Epithelial cell of proximal tubule (primary cell): ENCODE measurements around the gene DENND1C. TPM values are rescaled to one million over a fixed set of nuclear protein-coding genes. Genes with fewer than 3 reads are reported as not detected.
"Not testable (repeated sequence)": the region's sequence is repeated elsewhere in the genome, so short reads cannot be mapped to it uniquely, and the experiment has no call there.

Experiments
- DNase-seq: peaks from one replicate; pipeline ENCODE4 v3.0.0-alpha.2; 2011; ENCODE audit warnings: low read depth
- H3K4me3 ChIP-seq: 2 replicates; pipeline ENCODE4 v1.5.1; 2011; ENCODE audit warnings: low read depth, mild to moderate bottlenecking, low read length
- total RNA-seq: library from RNA; depleted of rRNA; stranded (reverse); fragments of >200 nt; gene quantifications from 2 replicates; pipeline ENCODE4 v1.2.3, GENCODE V29; 2015
- TF ChIP-seq, protein P1 (sequence below): conservative IDR thresholded peaks from 2 replicates; pipeline ENCODE4 v1.5.1; 2012; ENCODE audit warnings: low read depth, mild to moderate bottlenecking, low read length

The DENND1C gene
- total RNA-seq, 1 donor from 2014 or later, result 4.4 TPM

DNA sequence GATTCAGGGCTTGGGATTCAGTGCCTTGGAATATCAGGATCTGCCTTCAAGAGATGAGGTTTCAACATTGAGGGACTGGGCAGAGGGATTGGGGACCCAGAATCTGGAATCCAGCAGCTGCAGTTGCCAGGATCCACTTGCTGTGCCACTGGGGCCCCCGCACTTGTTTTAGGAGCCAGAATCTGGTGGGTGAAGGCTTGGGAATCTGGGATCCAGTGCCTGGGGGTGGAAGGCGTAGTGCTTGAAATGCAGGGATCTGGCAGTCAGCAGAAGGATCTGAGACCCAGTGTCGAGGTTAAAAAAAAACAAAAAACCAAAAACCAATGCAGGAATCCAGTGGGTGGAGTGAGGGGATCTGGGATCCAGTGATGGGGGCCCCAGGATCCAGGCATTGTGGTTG is 40.7 kb downstream of the DENND1C start:
- TF ChIP-seq, protein P1, sequence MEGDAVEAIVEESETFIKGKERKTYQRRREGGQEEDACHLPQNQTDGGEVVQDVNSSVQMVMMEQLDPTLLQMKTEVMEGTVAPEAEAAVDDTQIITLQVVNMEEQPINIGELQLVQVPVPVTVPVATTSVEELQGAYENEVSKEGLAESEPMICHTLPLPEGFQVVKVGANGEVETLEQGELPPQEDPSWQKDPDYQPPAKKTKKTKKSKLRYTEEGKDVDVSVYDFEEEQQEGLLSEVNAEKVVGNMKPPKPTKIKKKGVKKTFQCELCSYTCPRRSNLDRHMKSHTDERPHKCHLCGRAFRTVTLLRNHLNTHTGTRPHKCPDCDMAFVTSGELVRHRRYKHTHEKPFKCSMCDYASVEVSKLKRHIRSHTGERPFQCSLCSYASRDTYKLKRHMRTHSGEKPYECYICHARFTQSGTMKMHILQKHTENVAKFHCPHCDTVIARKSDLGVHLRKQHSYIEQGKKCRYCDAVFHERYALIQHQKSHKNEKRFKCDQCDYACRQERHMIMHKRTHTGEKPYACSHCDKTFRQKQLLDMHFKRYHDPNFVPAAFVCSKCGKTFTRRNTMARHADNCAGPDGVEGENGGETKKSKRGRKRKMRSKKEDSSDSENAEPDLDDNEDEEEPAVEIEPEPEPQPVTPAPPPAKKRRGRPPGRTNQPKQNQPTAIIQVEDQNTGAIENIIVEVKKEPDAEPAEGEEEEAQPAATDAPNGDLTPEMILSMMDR, result no peak
- H3K4me3 ChIP-seq, result no peak overlapping the region
- DNase-seq, result no peak

DNA sequence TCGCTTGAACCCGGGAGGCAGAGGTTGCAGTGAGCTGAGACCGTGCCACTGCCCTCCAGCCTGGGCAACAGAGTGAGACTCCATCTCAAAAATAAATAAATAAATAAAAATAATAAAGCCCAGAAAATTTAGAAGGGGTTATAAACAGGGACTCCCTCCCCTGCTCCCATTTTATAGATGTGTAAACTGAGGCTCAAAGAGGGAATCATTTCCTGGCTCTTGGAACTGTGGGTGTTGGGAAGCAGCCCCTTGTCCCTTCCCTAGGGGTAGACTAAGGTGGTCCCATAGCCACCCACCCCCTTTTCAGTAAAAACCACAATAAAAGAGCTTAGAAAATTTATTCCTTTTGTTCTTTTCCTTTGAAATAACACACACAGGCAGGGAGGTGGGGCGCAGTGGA is 41.8 kb downstream of the DENND1C start:
- TF ChIP-seq, protein P1, result no peak
- H3K4me3 ChIP-seq, result no peak overlapping the region
- no peak for DNase-seq

DNA sequence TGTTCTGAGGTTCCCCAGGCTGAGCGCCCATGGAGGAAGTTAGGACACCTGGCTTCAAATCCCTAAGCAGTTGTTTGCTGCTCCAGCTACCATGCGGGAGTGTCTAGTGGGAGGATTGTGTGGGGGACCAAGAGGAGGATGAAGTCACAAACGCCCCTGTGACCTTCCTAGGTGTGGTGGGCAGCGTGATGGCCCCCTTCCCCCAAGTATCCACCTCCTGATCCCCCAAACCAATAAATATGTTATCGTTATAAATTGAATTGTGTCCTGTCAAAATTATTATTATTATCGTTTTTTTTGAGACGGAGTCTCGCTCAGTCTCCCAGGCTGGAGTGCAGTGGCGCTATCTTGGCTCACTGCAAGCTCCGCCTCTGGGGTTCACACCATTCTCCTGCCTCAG is 47.9 kb downstream of the DENND1C start, which contains the start of gene SLC25A41:
SLC25A41 (minus strand) TSS at position 101 of the 400 bp plus-strand sequence; CDS start at position 31, 70 bp downstream.
- no peak for DNase-seq
- no peak within 1 kb of the TSS for H3K4me3 ChIP-seq
- TF ChIP-seq, protein P1, result no peak

DNA sequence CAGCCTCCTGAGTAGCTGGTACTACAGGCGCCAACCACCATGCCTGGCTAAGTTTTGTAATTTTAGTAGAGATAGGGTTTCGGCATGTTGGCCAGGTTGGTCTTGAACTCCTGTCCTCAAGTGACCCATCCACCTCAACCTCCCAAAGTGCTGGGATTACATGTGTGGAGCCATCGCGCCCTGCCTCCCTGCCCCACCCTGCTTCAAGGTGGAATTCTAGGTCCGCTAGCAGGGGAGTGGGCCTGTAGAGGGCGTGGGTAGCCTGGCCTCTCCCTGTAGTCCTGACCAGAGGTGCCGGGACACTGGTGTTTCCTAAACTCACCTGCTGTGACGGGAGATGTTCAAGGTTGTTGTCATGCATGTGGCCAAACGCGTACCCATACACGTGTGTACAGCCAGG is 48.4 kb downstream of the DENND1C start:
- DNase-seq, result no peak
- no peak overlapping the region for H3K4me3 ChIP-seq
- TF ChIP-seq, protein P1, result no peak

DNA sequence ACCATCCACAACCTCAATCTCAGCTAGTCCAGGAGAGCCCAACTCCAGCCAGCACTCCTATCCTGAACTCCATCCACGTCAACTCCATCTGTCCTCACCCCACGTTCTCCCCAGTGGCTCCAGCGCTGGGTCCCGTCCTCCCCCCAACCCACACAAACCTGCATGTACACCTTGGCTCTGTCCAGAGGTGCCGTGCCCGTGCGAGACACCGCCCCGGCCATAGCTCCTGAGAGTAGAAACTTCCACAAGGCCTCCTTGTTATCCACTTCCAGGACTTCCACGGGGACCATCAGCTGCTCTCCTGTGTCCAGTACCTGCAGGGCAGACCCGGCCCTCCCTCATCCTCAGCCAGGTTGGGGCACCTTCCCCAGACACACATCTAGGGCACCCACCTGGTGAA is 49.7 kb downstream of the DENND1C start:
- TF ChIP-seq, protein P1, result no peak
- DNase-seq, result no peak
- H3K4me3 ChIP-seq, result no peak overlapping the region

DNA sequence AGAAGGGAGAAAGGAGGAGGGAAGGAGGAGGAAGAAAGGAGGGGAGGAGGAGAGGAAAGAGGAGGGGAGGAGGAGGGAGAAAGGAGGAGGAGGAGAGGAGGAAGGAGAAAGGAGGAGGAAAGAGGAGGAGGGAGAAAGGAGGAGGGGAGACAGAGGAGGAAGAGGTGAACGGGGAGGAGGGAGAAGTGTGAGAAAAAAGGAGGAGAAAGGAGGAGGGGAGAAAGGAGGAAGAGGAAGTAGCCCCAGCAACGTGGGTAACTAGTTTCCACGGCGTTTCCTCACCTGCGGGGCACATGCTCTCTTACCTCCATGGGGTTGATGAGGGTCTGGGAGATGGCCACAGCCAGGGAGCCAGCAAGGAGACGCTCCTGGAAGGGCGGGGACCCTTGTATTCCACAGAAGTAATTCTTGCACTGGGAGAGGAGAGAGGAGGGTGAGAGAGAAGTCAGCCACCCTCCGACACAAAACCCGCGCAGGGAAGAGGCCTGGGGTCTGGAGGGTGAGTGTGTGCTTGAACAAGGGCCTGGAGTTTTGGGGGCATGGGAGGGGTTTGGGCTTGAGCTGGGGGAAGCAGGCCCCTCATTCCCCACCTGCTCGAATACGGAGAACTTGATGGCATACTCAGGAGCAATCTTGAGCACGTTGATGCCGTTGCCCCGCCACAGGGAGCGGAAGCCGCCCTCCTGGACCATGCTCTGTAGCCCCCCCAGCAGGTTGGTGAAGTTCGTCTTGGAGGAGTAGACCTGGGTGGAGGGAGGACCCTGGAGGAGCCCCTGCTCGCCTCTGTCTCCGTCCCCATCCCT is 52.0 kb downstream of the DENND1C start:
- TF ChIP-seq, protein P1, result no peak
- DNase-seq, result no peak
- no peak overlapping the region for H3K4me3 ChIP-seq

DNA sequence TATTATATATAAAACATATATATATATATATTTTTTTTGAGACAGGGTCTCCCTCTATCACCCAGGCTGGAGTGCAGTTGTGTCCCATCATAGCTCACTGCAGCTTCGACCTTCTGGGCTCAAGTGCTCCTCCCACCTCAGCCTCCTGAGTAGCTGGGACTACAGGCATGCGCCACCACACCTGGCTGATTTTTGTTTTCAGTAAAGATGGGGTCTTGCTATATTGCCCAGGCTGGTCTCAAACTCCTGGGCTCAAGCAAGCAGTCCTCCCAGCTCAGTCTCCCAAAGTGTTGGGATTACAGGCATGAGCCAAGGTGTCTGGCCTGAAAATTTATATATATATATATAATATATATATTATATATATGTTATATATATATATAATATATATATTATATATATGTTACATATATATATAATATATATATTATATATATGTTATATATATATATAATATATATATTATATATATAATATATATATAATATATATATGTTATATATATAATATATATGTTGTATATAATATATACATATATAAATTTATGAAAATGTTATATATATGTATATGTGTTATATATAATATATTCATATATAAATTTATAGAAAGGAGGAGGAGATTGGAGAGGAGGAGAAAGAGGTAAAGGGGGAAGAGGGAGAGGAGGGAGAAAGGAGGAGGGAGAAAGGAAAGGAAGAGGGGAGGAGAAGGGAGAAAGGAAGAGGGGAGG is 52.7 kb downstream of the DENND1C start:
- not testable (repeated sequence) for H3K4me3 ChIP-seq, DNase-seq
